ENCODE data around the gene SUMF1. TPM values are rescaled to one million over a fixed set of nuclear protein-coding genes. Genes with fewer than 3 reads are reported as not detected.

SUMF1 gene
- total RNA-seq, 1 donor from 2014 or later = 102 TPM

GRCh38 chr3:4497005-4497692 lies 30.1 kb upstream of the SUMF1 start:
- DNase-seq = no peak

GRCh38 chr3:4496087-4496452 lies 29.0 kb upstream of the SUMF1 start:
- DNase-seq = no peak

GRCh38 chr3:4495294-4496086 lies 28.4 kb upstream of the SUMF1 start:
- DNase-seq = peak; percentile 64

GRCh38 chr3:4494895-4495264 lies 27.8 kb upstream of the SUMF1 start:
- peak; percentile 12 for DNase-seq

GRCh38 chr3:4493941-4494894 lies 27.1 kb upstream of the SUMF1 start:
- DNase-seq = peak; percentile 50

GRCh38 chr3:4493014-4493940 lies 26.2 kb upstream of the SUMF1 start, which contains the start of gene ITPR1:
Gene ITPR1, plus strand, starts transcription at chr3:4493348. Its CDS starts 23,144 bp downstream, at chr3:4516492.
- peak; percentile 99 for DNase-seq

GRCh38 chr3:4492208-4493013 lies 25.3 kb upstream of the SUMF1 start:
- peak; percentile 73 for DNase-seq

GRCh38 chr3:4491855-4492207 lies 24.8 kb upstream of the SUMF1 start:
- DNase-seq = peak; percentile 12

GRCh38 chr3:4478261-4478660 lies 11.2 kb upstream of the SUMF1 start:
- DNase-seq = peak; percentile 57

GRCh38 chr3:4476496-4476895 lies 9.4 kb upstream of the SUMF1 start:
- peak; percentile 48 for DNase-seq

- DNase-seq = no peak
These were observed 8.7 kb upstream of the SUMF1 start for GRCh38 chr3:4475804-4476203.

- peak; percentile 96 for DNase-seq
These were observed 7.8 kb upstream of the SUMF1 start for GRCh38 chr3:4474683-4475490.

- DNase-seq = no peak
These were observed 5.7 kb upstream of the SUMF1 start for GRCh38 chr3:4472766-4473165.

GRCh38 chr3:4472312-4472711 lies 5.2 kb upstream of the SUMF1 start:
- no peak for DNase-seq

- DNase-seq = no peak
These were observed 4.8 kb upstream of the SUMF1 start for GRCh38 chr3:4471907-4472306.

GRCh38 chr3:4467522-4467867 lies 426 bp upstream of the SUMF1 start:
- DNase-seq = no peak

- DNase-seq = no peak
These were observed 2.5 kb downstream of the SUMF1 start for GRCh38 chr3:4464576-4464975.

- no peak for DNase-seq
These were observed 4.6 kb downstream of the SUMF1 start for GRCh38 chr3:4462369-4463040.

GRCh38 chr3:4461468-4462090 lies 5.5 kb downstream of the SUMF1 start:
- no peak for DNase-seq
